Activated CD8-positive, alpha-beta memory T cell treated with anti-CD3 and anti-CD28 coated beads, Interleukin-2, amount 10 ng/mL, durations not matched to agents 7 days and 5 days (primary cell): ENCODE results near the gene PLEKHH2. TPM values are rescaled to one million over a fixed set of nuclear protein-coding genes. Genes with fewer than 3 reads are reported as not detected.
A peak's percentile ranks its signal among the peaks of the same experiment; 100 is the strongest.
"Not testable (repeated sequence)": the region's sequence is repeated elsewhere in the genome, so short reads cannot be mapped to it uniquely, and the experiment has no call there.

ENCODE experiments used
- ATAC-seq: fragments of 150-1000 bp; cut with Tn5 transposase; one replicate; pipeline ENCODE4 v1.10.0; 2021; ENCODE audit warnings: moderate library complexity
- CTCF ChIA-PET: fragments of 350-600 bp; sonication (Branson Sonifier 250); formaldehyde crosslinking; loops from one replicate; lab custom pipeline; 2021; ENCODE audit warnings: antibody characterized with exemption; lab: Charles Lee
- DNase-seq: peaks from one replicate; pipeline ENCODE4 v3.0.0-alpha.2; 2020
- H3K27ac Mint-ChIP-seq: one replicate; pipeline ENCODE4 v1.8.0; 2021; ENCODE audit warnings: mild to moderate bottlenecking, mixed read lengths
- H3K27me3 Mint-ChIP-seq: one replicate; pipeline ENCODE4 v1.8.0; 2021; ENCODE audit warnings: mixed read lengths
- H3K36me3 Mint-ChIP-seq: one replicate; pipeline ENCODE4 v1.8.0; 2021; ENCODE audit warnings: mild to moderate bottlenecking, mixed read lengths
- H3K4me1 Mint-ChIP-seq: one replicate; pipeline ENCODE4 v1.8.0; 2021; ENCODE audit warnings: mixed read lengths
- H3K4me3 Mint-ChIP-seq: one replicate; pipeline ENCODE4 v1.8.0; 2021; ENCODE audit warnings: mild to moderate bottlenecking, moderate library complexity, mixed read lengths
- H3K9me3 Mint-ChIP-seq: one replicate; pipeline ENCODE4 v1.8.0; 2022; ENCODE audit warnings: low read depth, mixed read lengths
- total RNA-seq, 2 experiments: library from RNA; stranded (reverse); gene quantifications; one replicate each; pipeline ENCODE4 v1.2.3, GENCODE V29; 2021

PLEKHH2 gene
- under 1 TPM; 0.54 to 0.67 TPM for total RNA-seq

DNA sequence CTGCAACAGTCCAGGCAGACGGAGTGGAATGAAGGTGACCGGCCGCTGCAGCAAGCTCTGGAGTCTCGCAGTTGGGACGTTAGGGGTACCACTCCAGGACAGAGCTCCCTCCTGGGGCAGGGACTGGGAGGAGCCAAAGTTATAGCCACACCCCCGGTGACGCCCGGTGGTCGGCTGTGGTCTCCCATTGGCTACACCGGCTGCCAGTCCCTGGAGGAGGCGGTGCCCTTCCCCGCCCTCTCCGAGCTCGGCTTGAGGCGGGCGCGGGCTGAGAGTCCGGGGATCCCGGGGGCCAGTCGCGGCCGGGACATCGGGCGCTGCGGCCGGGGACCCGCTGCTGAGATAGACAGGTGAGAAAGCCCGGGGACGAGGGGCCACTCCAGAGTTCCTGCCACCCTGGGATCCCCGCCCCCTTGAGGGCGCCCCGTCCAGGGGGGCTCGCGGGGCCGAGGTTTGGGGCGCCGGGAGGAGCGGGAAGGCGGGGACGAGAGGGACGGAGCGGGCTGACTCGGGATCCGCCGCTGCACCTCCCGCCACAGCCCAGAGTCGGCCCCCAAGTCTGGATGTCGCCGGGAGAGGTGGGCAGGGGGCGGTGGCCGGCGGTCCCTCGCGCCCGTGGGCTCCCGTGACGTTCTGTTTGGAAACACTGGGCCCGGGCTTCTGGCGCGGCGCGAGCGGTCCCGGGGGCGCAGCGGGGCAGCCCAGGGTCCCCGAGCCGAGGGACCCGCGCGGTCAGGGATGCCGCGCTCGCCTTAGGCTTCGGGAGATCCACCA lies at the start of gene PLEKHH2:
TSS of gene PLEKHH2 (plus strand) at position 231 of the 774 bp plus-strand sequence. CDS start 7,414 bp downstream, outside the sequence.
- Mint-ChIP-seq H3K27me3 (peaks cover 48% of the 10 kb centered on the region), H3K36me3 (peaks cover 2% of the 10 kb centered on the region), H3K4me3 (peak within 1 kb of the TSS; percentile 80), H3K4me1 (peaks cover 15% of the 10 kb centered on the region), H3K9me3 (no peaks in the 10 kb centered on the region), H3K27ac (peak within 1 kb of the TSS; percentile 66)
- CTCF ChIA-PET: interaction anchor here (0.8 to 1.0 kb wide), 5 partner anchors 19 to 140 kb away, joined by 3 to 4 read pairs (median 3); no protein-coding TSS in a partner anchor
- DNase-seq (peak; percentile 91), ATAC-seq (peak; percentile 100)

DNA sequence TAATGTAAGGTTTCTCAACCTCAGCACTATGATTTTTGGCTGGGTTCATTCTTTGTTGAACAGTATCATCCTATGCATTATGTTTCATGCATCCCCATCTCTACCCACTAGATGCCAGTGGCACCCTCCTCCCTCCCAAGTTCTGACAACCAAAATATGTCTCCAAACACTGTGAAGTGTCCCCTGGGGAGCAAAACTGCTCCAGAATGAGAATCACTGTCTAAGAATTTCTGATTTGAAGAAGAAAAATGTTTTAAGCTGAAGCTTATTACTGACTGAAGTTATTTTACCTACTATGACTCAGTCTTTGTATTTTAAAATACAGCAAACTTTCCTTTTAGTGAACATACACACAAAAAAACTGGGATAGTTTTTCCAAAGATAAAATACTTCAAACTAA lies 44.6 kb upstream of the PLEKHH2 start:
- H3K9me3 Mint-ChIP-seq: no peaks in the 10 kb centered on the region
- no peak for DNase-seq
- CTCF ChIA-PET: interaction anchor here (1.1 to 2.4 kb wide), 2 partner anchors 10 to 15 kb away, joined by 3 to 14 read pairs; no protein-coding TSS in a partner anchor
- no peak overlapping the region for H3K27ac Mint-ChIP-seq
- ATAC-seq: no peak
- no peaks in the 10 kb centered on the region for H3K27me3 Mint-ChIP-seq
- peaks cover 22% of the 10 kb centered on the region for H3K36me3 Mint-ChIP-seq
- H3K4me1 Mint-ChIP-seq: peaks cover 34% of the 10 kb centered on the region
- H3K4me3 Mint-ChIP-seq: no peak overlapping the region

DNA sequence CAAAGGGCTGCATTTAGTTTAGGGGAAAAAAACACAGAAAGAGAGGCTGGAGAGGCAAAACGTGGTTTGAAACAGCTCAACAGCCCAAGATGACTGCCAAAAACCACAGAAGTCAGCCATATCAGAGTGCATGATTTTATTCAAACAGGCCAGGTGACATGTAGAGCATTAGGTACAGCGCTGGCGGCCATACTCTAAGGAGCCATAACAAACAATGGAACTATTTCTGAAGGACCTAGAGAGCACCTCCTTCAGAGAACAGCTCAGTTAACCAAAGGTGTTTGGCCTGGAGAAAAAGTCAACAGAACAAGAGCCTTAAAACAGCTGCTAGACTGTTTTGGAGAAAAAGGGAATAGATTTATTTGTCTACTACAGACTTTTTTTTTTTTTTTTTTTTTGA lies 43.8 kb upstream of the PLEKHH2 start:
- Mint-ChIP-seq H3K27ac (no peak overlapping the region), H3K27me3 (no peaks in the 10 kb centered on the region), H3K4me1 (peaks cover 40% of the 10 kb centered on the region), H3K36me3 (peaks cover 21% of the 10 kb centered on the region), H3K9me3 (no peaks in the 10 kb centered on the region), H3K4me3 (no peak overlapping the region)
- DNase-seq (no peak), ATAC-seq (no peak)
- CTCF ChIA-PET: interaction anchor here (0.7 to 2.4 kb wide), 4 partner anchors 10 to 54 kb away, joined by 3 to 14 read pairs (median 3); no protein-coding TSS in a partner anchor

DNA sequence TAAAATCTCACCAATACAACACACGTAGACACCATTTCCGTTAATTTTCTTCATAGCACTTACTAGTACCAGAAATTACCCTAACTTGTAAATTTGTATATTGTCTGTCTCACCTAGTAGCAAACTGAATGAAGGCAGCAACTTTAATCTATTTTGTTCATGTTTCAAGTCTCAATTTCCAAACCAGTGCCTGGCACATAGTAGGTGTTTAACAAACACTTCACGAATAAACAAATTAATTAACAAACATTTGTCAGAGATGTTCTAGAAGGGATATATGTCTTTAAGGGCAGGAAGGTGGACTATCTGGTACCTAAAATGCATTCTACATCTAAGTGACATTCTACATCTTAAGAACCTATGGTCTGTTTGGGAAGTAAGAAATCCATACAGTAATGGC lies 42.2 kb upstream of the PLEKHH2 start:
- no peak for ATAC-seq
- H3K36me3 Mint-ChIP-seq: peaks cover 13% of the 10 kb centered on the region
- CTCF ChIA-PET: interaction anchor here (1.5 to 3.3 kb wide), 3 partner anchors 10 to 18 kb away, joined by 4 to 24 read pairs (median 14); no protein-coding TSS in a partner anchor

DNA sequence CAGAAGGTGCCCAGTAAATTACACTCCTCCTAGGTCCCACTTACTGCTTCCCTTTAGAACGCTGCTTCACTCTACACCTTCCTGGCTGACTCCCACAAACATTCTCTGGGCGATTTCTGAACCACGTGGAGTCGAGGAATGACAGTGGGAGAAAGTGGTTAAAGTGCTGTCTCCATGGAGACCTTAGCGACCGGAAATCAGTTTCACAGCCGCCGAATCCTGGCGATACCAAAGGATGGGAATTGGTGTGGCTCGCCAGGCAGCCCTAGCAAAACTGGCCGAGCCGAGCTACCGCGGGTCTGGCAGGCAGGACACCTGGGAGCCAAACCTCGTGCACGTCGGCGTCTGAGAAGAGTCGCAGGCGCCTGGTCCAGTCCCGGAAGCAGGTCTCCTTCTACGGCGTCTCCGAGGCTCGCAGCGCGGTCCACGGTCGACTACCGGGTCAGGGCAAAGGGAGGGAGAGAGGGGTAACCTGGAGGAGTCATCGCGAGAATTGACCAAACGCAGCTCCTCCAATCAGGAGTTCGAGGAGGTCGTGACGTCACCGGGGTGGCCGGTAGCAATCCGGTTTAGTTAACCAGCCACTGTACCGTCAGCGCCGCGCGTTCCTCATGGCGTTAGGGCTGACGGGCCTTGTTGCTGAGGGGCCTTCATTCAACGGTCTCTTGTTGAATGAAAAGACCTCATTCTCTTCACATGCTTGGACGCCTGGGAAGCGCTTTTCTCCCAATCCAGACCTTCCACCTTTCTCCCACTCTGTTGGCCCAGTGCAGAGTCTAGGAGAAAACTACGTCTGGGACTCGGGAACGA lies 41.3 kb upstream of the PLEKHH2 start, which contains the start of gene THADA:
TSS of gene THADA (minus strand) at position 436 of the 810 bp plus-strand sequence. CDS start 3,646 bp downstream, outside the sequence.
- peak within 1 kb of the TSS; percentile 95 for H3K27ac Mint-ChIP-seq
- CTCF ChIA-PET: interaction anchor here (0.7 to 4.1 kb wide), 12 partner anchors 10 to 795 kb away, joined by 3 to 24 read pairs (median 5); no protein-coding TSS in a partner anchor
- DNase-seq: peak; percentile 100
- H3K36me3 Mint-ChIP-seq: peaks cover 8% of the 10 kb centered on the region
- ATAC-seq: peak; percentile 98
- H3K4me3 Mint-ChIP-seq: peak within 1 kb of the TSS; percentile 93
- H3K27me3 Mint-ChIP-seq: no peaks in the 10 kb centered on the region
- H3K4me1 Mint-ChIP-seq: peaks cover 41% of the 10 kb centered on the region
- H3K9me3 Mint-ChIP-seq: no peaks in the 10 kb centered on the region

More for the DNA sequence above, 42.2 kb upstream of the PLEKHH2 start:
- peak overlapping the region; percentile 93 for H3K4me3 Mint-ChIP-seq
- DNase-seq: no peak
- no peaks in the 10 kb centered on the region for H3K9me3 Mint-ChIP-seq
- H3K27me3 Mint-ChIP-seq: no peaks in the 10 kb centered on the region
- H3K27ac Mint-ChIP-seq: peak overlapping the region; percentile 95
- H3K4me1 Mint-ChIP-seq: peaks cover 41% of the 10 kb centered on the region

DNA sequence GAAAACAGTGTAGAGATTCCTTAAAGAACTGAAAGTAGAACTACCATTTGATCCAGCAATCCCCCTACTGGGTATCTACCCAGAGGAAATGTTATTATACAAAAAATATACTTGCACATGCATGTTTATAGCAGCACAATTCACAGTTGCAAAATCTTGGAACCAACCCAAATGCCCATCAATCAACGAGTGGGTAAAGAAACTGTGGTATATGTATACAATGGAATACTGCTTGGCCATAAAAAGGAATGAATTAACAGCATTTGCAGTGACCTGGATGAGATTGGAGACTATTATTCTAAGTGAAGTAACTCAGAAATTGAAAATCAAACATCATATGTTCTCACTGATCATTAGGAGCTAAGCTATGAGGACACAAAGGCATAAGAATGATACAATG lies 36.5 kb upstream of the PLEKHH2 start:
- H3K36me3 Mint-ChIP-seq, ATAC-seq, H3K27me3 Mint-ChIP-seq, H3K27ac Mint-ChIP-seq, DNase-seq, H3K4me3 Mint-ChIP-seq, H3K9me3 Mint-ChIP-seq, CTCF ChIA-PET: not testable (repeated sequence)
- H3K4me1 Mint-ChIP-seq: peaks cover 25% of the 10 kb centered on the region

DNA sequence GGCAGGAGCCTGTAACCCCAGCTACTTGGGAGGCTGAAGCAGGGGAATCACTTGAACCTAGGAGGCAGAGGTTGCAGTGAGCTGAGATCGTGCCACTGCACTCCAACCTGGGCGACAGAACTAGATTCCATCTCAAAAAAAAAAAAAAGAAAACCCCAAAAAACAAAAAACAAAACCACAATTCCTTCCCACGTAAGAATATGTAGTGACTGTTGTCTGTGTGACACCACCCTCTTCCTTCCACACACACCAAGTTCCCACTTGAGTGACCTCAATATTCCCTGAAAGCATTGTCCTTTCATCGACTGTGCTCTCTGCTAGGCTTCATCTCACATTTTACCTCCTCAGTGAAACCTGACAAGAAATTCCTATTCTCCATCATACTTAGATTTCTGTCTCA lies 32.4 kb upstream of the PLEKHH2 start:
- CTCF ChIA-PET: interaction anchor here (0.6 to 2.3 kb wide), 7 partner anchors 8 to 657 kb away, joined by 3 to 21 read pairs (median 3); partner anchors contain the start of genes PLEKHH2 and THADA
- H3K27ac Mint-ChIP-seq: no peak overlapping the region
- H3K36me3 Mint-ChIP-seq: no peaks in the 10 kb centered on the region
- no peak overlapping the region for H3K4me3 Mint-ChIP-seq
- ATAC-seq: no peak
- H3K27me3 Mint-ChIP-seq: no peaks in the 10 kb centered on the region
- peaks cover 9% of the 10 kb centered on the region for H3K4me1 Mint-ChIP-seq
- DNase-seq: no peak
- no peaks in the 10 kb centered on the region for H3K9me3 Mint-ChIP-seq

DNA sequence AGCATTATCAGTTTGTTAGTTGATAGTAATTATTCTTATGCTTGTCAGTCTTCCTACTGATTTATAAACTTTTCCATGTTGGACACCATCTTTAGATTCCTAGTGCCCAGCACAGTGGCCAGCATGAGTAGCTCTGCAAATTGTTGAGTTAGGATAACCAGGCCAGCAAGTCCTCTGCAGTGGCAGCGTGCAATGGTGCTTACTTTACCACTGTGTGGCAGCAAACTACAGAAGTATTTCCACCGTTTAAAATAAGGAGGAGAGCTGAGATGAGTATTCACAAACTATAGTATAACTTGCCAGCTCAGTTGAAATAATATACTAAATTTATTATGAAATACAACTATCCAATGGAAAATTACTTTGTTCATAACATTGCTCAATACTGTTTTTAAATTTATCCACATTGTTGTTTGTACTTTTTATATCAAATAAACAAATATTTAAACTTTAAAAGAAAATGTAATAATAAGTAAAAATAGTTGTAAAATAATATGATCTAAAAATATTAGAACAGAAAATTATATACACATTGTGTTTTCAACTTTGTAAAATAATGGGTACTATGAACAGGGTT lies 31.9 kb upstream of the PLEKHH2 start:
- CTCF ChIA-PET: interaction anchor here (0.5 to 2.3 kb wide), 9 partner anchors 8 to 779 kb away, joined by 3 to 21 read pairs (median 3); partner anchors contain the start of genes PLEKHH2 and THADA
- Mint-ChIP-seq H3K27me3 (no peaks in the 10 kb centered on the region), H3K9me3 (no peaks in the 10 kb centered on the region), H3K4me1 (peaks cover 9% of the 10 kb centered on the region), H3K36me3 (no peaks in the 10 kb centered on the region), H3K27ac (no peak overlapping the region), H3K4me3 (no peak overlapping the region)
- DNase-seq (peak; percentile 63), ATAC-seq (peak; percentile 84)

DNA sequence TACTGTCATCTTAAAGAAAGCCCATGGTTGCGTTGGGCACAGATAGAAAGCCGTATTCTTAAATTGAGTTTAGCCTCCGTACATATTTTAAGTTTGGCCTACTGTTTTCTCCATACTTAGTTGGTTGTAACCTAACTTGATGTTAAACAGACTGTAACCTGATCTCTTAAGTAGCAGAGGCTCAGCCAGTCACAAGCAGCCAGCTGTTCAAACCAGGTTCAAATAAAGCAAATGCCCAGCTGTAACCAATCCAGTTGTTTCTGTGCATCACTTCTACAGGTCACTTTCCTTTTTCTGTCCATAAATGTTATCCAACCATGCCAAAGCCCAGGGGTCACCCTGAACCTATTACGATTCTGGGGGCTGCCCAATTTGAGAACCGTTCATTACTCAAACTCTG lies 31.2 kb upstream of the PLEKHH2 start:
- DNase-seq (no peak), ATAC-seq (no peak)
- no peaks in the 10 kb centered on the region for H3K36me3 Mint-ChIP-seq
- H3K27ac Mint-ChIP-seq: no peak overlapping the region
- H3K4me3 Mint-ChIP-seq: no peak overlapping the region
- H3K9me3 Mint-ChIP-seq: no peaks in the 10 kb centered on the region
- CTCF ChIA-PET: interaction anchor here (0.5 to 2.3 kb wide), 5 partner anchors 9 to 779 kb away, joined by 3 to 21 read pairs (median 3); partner anchors contain the start of gene THADA
- peaks cover under 1% of the 10 kb centered on the region for H3K27me3 Mint-ChIP-seq
- peaks cover 9% of the 10 kb centered on the region for H3K4me1 Mint-ChIP-seq

DNA sequence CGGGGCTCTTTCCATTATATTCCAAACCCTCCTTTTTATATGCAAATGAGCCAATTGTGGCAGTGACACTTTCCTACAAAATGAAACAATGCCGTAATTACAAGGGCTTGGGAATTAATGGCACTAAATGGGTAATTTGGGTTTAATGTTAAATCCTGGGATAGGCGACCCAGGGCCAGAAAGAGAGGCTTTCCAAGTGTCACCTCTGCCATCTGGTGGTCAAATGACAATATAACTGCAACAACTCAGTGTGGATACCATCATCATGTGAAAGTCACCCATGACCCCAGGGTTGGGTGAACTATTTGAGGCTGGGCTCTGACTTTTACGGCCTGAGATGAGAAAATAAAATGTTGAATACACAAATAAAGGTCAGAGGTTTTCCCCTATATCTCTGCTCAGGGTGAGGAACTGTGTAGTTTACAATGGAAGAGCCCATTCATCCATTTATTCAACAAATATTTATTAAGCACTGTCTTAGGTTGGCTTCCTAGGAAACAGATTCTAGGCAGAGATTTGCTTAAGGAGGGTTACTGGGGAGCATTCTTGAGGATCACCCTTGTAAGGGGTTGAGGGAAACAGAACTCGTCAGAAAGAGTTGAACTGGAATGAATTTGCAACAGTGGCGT lies 27.7 kb upstream of the PLEKHH2 start:
- H3K4me3 Mint-ChIP-seq: no peak overlapping the region
- peaks cover 4% of the 10 kb centered on the region for H3K27me3 Mint-ChIP-seq
- H3K9me3 Mint-ChIP-seq: no peaks in the 10 kb centered on the region
- H3K36me3 Mint-ChIP-seq: no peaks in the 10 kb centered on the region
- no peak overlapping the region for H3K27ac Mint-ChIP-seq
- ATAC-seq (peak; percentile 63), DNase-seq (peak; percentile 53)
- peaks cover 7% of the 10 kb centered on the region for H3K4me1 Mint-ChIP-seq
- CTCF ChIA-PET: interaction anchor here (0.7 to 1.6 kb wide), 5 partner anchors 12 to 750 kb away, joined by 3 to 16 read pairs (median 4); partner anchors contain the start of gene THADA

DNA sequence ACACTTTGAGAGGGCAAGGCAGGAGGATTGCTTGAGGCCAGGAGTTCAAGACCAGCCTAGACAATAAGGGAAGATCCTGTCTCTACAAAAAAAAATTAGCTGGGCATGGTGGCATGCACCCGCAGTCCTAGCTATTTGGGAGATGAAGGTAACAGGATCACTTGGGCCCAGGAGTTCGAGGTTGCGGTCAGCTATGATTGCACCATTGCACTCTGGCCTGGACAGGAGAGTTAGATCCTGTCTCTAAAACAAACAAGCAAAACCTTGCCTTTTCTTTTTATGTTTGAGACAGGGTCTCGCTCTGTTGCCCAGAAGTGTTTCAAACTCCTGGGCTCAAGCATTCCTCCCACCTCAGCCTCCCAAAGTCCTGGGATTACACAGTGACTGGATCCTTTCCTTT lies 26.7 kb upstream of the PLEKHH2 start:
- Mint-ChIP-seq H3K9me3 (no peaks in the 10 kb centered on the region), H3K4me3 (no peak overlapping the region), H3K27ac (no peak overlapping the region), H3K4me1 (peaks cover 2% of the 10 kb centered on the region), H3K36me3 (no peaks in the 10 kb centered on the region), H3K27me3 (peaks cover 4% of the 10 kb centered on the region)
- DNase-seq: no peak
- no peak for ATAC-seq
- CTCF ChIA-PET: interaction anchor here (0.7 to 1.6 kb wide), 4 partner anchors 14 to 750 kb away, joined by 3 to 5 read pairs (median 4); partner anchors contain the start of gene THADA
